ENCODE results near the gene TVP23A. TPM values are rescaled to one million over a fixed set of nuclear protein-coding genes. Genes with fewer than 3 reads are reported as not detected.

TVP23A gene
- total and polyA plus RNA-seq, 2 donors (not counting 1 experiment from before 2014, with no cell fraction given) = 0.37 to 3.2 TPM

DNA sequence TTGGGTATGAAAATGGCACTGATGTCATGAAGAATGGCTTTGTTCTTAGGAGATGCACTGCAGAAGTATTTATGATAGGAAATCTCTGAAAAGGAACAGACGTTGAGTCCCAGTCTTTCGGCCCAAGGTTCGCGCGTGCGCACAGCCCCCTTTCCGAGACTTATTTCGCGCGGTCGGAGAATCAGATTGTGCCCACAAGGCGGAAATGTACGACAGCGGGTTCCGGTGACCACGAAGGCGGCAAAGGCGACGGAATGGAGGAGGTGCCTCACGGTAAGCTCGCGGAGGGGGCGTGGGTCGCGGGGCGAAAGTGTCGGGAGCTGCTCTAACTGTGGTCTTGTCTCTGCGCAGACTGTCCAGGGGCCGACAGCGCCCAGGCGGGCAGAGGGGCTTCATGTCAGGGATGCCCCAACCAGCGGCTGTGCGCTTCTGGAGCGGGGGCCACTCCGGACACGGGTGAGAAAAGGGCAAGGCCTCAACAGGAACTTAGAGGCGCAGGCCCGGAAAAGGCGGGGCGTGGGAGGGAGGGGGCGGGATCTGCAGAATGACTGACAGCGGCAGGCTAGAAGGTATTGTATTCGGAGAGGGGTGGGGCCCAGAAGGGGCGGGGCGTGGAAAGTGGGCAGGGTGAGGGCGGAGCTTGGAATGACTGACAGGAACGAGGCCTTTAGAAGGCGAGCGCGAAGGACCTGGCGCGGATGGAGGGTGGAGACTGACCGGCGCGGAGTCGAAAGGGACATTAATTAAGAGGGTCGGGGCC, 74.8 kb downstream of the TVP23A start, which contains the start of gene NUBP1:
Gene NUBP1 (plus strand): TSS at position 233 of the 760 bp plus-strand sequence. CDS start 22 bp downstream, at position 255.
- Histone ChIP-seq H3K4me1 (ENCODE audit: control insufficient read depth in 2 of 2, insufficient read depth in 2 of 2, low read length in 2 of 2) (peaks cover 31 to 38% of the 10 kb centered on the region in 2 donors), H3K9ac (ENCODE audit: low read length) (peak within 1 kb of the TSS; percentile 86), H2AFZ (ENCODE audit: insufficient read depth, low read depth, low read length, poor library complexity, severe bottlenecking) (peak within 1 kb of the TSS; percentile 86), H3K27me3 (replicated peaks in 1 of 4; ENCODE audit: control extremely low read depth in 1 of 4, control insufficient read depth in 3 of 4, insufficient read depth in 4 of 4, low read length in 3 of 4) (no peaks in the 10 kb centered on the region), H3K36me3 (replicated peaks in 1 of 2; ENCODE audit: control extremely low read depth in 1 of 2, control insufficient read depth in 1 of 2, extremely low read depth in 1 of 2, insufficient read depth in 2 of 2, low read length in 1 of 2) (peaks cover 0 to 37% of the 10 kb centered on the region in 2 experiments), H3K4me2 (replicated peaks; ENCODE audit: low read depth, low read length, poor library complexity, severe bottlenecking) (peak within 1 kb of the TSS; percentile 85), H3K9me3 (ENCODE audit: control extremely low read depth in 1 of 3, control insufficient read depth in 2 of 3, insufficient read depth in 1 of 3, low read length in 2 of 3) (no peaks in the 10 kb centered on the region), H4K20me1 (ENCODE audit: control insufficient read depth, insufficient read depth, low read length, poor library complexity, severe bottlenecking) (peaks cover 4% of the 10 kb centered on the region), H3K4me3 (ENCODE audit: control extremely low read depth in 1 of 5, extremely low read depth in 1 of 5, insufficient read depth in 1 of 5, low read depth in 2 of 5, low read length in 4 of 5) (peak within 1 kb of the TSS; percentile 61 to 85 (median 73)), H3K27ac (ENCODE audit: low read length in 2 of 2) (peak within 1 kb of the TSS; percentile 93 to 97), H3K79me2 (ENCODE audit: control insufficient read depth, insufficient read depth, low read length) (peaks cover 63% of the 10 kb centered on the region)
- H3K9me3 Mint-ChIP-seq (ENCODE audit: insufficient read depth) = no peaks in the 10 kb centered on the region
- intact Hi-C loops (cut with micrococcal nuclease) = loop anchor here (1.0 to 5.0 kb wide), 11 partner anchors 10 to 1876 kb away; partner anchors contain the start of genes CARHSP1, CIITA, CLEC16A and RSL1D1
- no peak for TF ChIP-seq EZH2 (IDR thresholded peaks at IDR 0.05; ENCODE audit: borderline replicate concordance, insufficient read depth, low read depth, low read length, poor library complexity, severe bottlenecking)
- TF ChIP-seq, protein P1, sequence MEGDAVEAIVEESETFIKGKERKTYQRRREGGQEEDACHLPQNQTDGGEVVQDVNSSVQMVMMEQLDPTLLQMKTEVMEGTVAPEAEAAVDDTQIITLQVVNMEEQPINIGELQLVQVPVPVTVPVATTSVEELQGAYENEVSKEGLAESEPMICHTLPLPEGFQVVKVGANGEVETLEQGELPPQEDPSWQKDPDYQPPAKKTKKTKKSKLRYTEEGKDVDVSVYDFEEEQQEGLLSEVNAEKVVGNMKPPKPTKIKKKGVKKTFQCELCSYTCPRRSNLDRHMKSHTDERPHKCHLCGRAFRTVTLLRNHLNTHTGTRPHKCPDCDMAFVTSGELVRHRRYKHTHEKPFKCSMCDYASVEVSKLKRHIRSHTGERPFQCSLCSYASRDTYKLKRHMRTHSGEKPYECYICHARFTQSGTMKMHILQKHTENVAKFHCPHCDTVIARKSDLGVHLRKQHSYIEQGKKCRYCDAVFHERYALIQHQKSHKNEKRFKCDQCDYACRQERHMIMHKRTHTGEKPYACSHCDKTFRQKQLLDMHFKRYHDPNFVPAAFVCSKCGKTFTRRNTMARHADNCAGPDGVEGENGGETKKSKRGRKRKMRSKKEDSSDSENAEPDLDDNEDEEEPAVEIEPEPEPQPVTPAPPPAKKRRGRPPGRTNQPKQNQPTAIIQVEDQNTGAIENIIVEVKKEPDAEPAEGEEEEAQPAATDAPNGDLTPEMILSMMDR (IDR thresholded peaks at IDR 0.05) = no peak
- no peaks in the 10 kb centered on the region for H3K27me3 Mint-ChIP-seq
- peak within 1 kb of the TSS; percentile 97 for H3K27ac Mint-ChIP-seq
- CTCF ChIA-PET = interaction anchor here (0.5 to 5.9 kb wide), 12 partner anchors 14 to 229 kb away, joined by 3 to 33 read pairs (median 4); partner anchors contain the start of gene CIITA
- WGBS (ENCODE audit: insufficient coverage) = 0% methylated on average over 57 of the region's 57 CpGs
- DNase-seq = peak; percentile 100
- peak; percentile 93 for ATAC-seq (ENCODE audit: low read depth)
- POLR2A ChIA-PET = interaction anchor here (0.6 to 1.9 kb wide), 30 partner anchors 9 to 1875 kb away, joined by 3 to 38 read pairs (median 4); partner anchors contain the start of genes CARHSP1, CIITA and DEXI
- H3K4me1 Mint-ChIP-seq = peaks cover 55% of the 10 kb centered on the region
- H3K4me3 Mint-ChIP-seq = peak within 1 kb of the TSS; percentile 93
